ENCODE results near the gene NRGN. TPM values are rescaled to one million over a fixed set of nuclear protein-coding genes. Genes with fewer than 3 reads are reported as not detected.

The NRGN gene
- total and polyA plus RNA-seq, 8 donors = 0.37 to 5.5 (median 2.0) TPM; not detected in 4

- Histone ChIP-seq H3K36me3 (no peaks in the 10 kb centered on the region), H3K9me3 (no peaks in the 10 kb centered on the region), H3K27ac (no peak overlapping the region), H3K4me1 (peaks cover 6 to 14% (median 11%) of the 10 kb centered on the region in 4 donors), H3K27me3 (peaks cover 0 to 30% (median 0%) of the 10 kb centered on the region in 3 donors), H3K4me3 (no peak overlapping the region)
- WGBS, 5 donors = 86 to 93% (median 89%) methylated on average over 4 of the region's 4 CpGs
- TF ChIP-seq POLR2A (IDR thresholded peaks at IDR 0.05) (no peak), POLR2AphosphoS5 (IDR thresholded peaks at IDR 0.05) (no peak), EP300 (IDR thresholded peaks at IDR 0.05) (no peak)
- TF ChIP-seq, protein P1, sequence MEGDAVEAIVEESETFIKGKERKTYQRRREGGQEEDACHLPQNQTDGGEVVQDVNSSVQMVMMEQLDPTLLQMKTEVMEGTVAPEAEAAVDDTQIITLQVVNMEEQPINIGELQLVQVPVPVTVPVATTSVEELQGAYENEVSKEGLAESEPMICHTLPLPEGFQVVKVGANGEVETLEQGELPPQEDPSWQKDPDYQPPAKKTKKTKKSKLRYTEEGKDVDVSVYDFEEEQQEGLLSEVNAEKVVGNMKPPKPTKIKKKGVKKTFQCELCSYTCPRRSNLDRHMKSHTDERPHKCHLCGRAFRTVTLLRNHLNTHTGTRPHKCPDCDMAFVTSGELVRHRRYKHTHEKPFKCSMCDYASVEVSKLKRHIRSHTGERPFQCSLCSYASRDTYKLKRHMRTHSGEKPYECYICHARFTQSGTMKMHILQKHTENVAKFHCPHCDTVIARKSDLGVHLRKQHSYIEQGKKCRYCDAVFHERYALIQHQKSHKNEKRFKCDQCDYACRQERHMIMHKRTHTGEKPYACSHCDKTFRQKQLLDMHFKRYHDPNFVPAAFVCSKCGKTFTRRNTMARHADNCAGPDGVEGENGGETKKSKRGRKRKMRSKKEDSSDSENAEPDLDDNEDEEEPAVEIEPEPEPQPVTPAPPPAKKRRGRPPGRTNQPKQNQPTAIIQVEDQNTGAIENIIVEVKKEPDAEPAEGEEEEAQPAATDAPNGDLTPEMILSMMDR (IDR thresholded peaks at IDR 0.05) = no peak
- intact Hi-C loops (cut with DNase I; ENCODE audit: low total_unique reads) = no loop called here
- no peak for DNase-seq
Observed at GRCh38 chr11:124729571-124729970, 10.2 kb upstream of the NRGN start.

DNA sequence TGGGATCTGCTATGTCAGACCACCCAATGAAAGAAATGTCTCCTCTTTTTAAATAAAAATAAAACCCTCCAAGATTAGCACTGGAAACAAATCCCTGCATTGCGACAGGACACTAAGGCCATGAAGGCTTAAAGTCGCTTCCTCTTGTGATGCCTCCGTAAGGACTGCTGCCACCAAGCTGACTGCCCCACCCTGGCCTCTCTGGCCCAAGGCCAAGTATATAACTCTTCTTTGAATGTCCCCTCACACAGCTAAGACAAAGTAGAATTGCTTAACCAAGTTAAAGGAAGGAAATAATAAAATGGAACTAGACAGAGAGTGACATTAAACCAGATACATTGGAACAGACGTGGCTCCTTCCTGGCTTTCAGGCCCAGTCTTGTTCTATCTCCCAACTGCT lies 7.5 kb upstream of the NRGN start:
- no peak for TF ChIP-seq EP300 (IDR thresholded peaks at IDR 0.05)
- peaks cover 0 to 3% (median 0%) of the 10 kb centered on the region in 3 donors for H3K27me3 ChIP-seq
- no peak for DNase-seq
- WGBS, 5 donors = 76 to 88% (median 87%) methylated on average over 4 of the region's 4 CpGs
- intact Hi-C loops (cut with DNase I; ENCODE audit: low total_unique reads) = loop anchor here (10.0 kb wide), 1 partner anchor 57 kb away; the partner anchor contains the start of genes SIAE and SPA17
- H3K9me3 ChIP-seq = no peaks in the 10 kb centered on the region
- no peak overlapping the region for H3K27ac ChIP-seq
- H3K4me3 ChIP-seq = no peak overlapping the region
- no peaks in the 10 kb centered on the region for H3K4me1 ChIP-seq
- no peaks in the 10 kb centered on the region for H3K36me3 ChIP-seq

DNA sequence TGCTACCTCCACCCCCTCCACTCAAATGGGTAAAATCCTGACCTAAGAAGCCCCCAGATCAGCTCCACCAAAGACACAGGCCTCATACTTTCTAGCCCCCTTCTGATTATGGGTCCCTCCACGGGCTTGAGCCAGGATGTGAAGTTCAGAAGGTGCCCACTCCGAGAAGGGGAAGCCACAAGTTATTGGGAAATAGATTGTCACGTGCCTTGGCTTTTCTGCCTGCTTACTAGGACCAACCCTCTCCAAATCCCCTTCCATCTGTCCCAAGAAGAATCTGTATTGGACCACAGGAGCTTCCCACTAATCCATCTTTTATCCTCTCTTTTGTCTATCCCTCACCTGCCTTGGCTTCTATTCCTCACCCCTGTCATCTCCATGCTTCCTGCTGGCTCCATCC lies 3.0 kb upstream of the NRGN start:
- 56 to 72% (median 70%) methylated on average over 3 of the region's 3 CpGs for WGBS, 5 donors
- H3K4me1 ChIP-seq = peaks cover 17 to 26% (median 19%) of the 10 kb centered on the region in 4 donors
- TF ChIP-seq EP300 (IDR thresholded peaks at IDR 0.05) (no peak), POLR2A (IDR thresholded peaks at IDR 0.05) (no peak), POLR2AphosphoS5 (IDR thresholded peaks at IDR 0.05) (no peak)
- TF ChIP-seq, protein P1 (IDR thresholded peaks at IDR 0.05) = no peak
- H3K27me3 ChIP-seq = peaks cover 0 to 36% (median 12%) of the 10 kb centered on the region in 3 donors
- no peak for DNase-seq
- intact Hi-C loops (cut with DNase I; ENCODE audit: low total_unique reads) = loop anchor here (10.0 kb wide), 1 partner anchor 62 kb away; the partner anchor contains the start of genes SIAE and SPA17
- no peaks in the 10 kb centered on the region for H3K9me3 ChIP-seq
- H3K4me3 ChIP-seq = no peak overlapping the region
- H3K36me3 ChIP-seq = no peaks in the 10 kb centered on the region
- H3K27ac ChIP-seq = no peak overlapping the region

- WGBS, 5 donors = 72 to 91% (median 85%) methylated on average over 6 to 7 of the region's 7 CpGs
- intact Hi-C loops (cut with DNase I; ENCODE audit: low total_unique reads) = loop anchor here (10.0 kb wide), 1 partner anchor 63 kb away; the partner anchor contains the start of genes SIAE and SPA17
Observed at GRCh38 chr11:124737638-124738305, 2.0 kb upstream of the NRGN start.

More at GRCh38 chr11:124737638-124738305, 2.0 kb upstream of the NRGN start:
- no peaks in the 10 kb centered on the region for H3K36me3 ChIP-seq
- H3K4me1 ChIP-seq = peaks cover 17 to 26% (median 19%) of the 10 kb centered on the region in 4 donors
- TF ChIP-seq POLR2AphosphoS5 (IDR thresholded peaks at IDR 0.05) (no peak), EP300 (IDR thresholded peaks at IDR 0.05) (no peak), POLR2A (IDR thresholded peaks at IDR 0.05) (no peak)
- TF ChIP-seq, protein P1 (IDR thresholded peaks at IDR 0.05) = no peak
- no peak for DNase-seq
- H3K27ac ChIP-seq = no peak overlapping the region
- H3K27me3 ChIP-seq = peaks cover 0 to 46% (median 15%) of the 10 kb centered on the region in 3 donors
- H3K4me3 ChIP-seq = no peak overlapping the region
- no peaks in the 10 kb centered on the region for H3K9me3 ChIP-seq

Data from stomach (tissue), 9 donors.